ENCODE data around the gene FAM186B.

The FAM186B gene

GRCh38 chr12:49632986-49633702 lies 27.7 kb upstream of the FAM186B start:
- no peaks in the 10 kb centered on the region for H3K9me3 Mint-ChIP-seq
- peaks cover 16% of the 10 kb centered on the region for H3K4me1 Mint-ChIP-seq
- no peak overlapping the region for H3K27ac Mint-ChIP-seq
- no peak overlapping the region for H3K4me3 Mint-ChIP-seq
- TF ChIP-seq CTCF (IDR thresholded peaks at IDR 0.05; ENCODE audit: unreplicated experiment in 3 of 3) = no peak
- H3K27me3 Mint-ChIP-seq (ENCODE audit: low read depth) = no peaks in the 10 kb centered on the region
- peaks cover 10% of the 10 kb centered on the region for H3K36me3 Mint-ChIP-seq (ENCODE audit: low read depth)

- Mint-ChIP-seq H3K27me3 (ENCODE audit: low read depth) (no peaks in the 10 kb centered on the region), H3K27ac (no peak overlapping the region), H3K36me3 (ENCODE audit: low read depth) (peaks cover 6% of the 10 kb centered on the region), H3K4me1 (peaks cover 9% of the 10 kb centered on the region), H3K4me3 (no peak overlapping the region), H3K9me3 (no peaks in the 10 kb centered on the region)
- no peak for TF ChIP-seq CTCF (IDR thresholded peaks at IDR 0.05; ENCODE audit: unreplicated experiment in 3 of 3)
Observed at GRCh38 chr12:49632401-49632800, 27.0 kb upstream of the FAM186B start.

- H3K4me3 Mint-ChIP-seq = no peak overlapping the region
- no peaks in the 10 kb centered on the region for H3K4me1 Mint-ChIP-seq
- H3K36me3 Mint-ChIP-seq (ENCODE audit: low read depth) = peaks cover 6% of the 10 kb centered on the region
- no peak overlapping the region for H3K27ac Mint-ChIP-seq
- no peak for TF ChIP-seq CTCF (IDR thresholded peaks at IDR 0.05; ENCODE audit: unreplicated experiment in 3 of 3)
- H3K27me3 Mint-ChIP-seq (ENCODE audit: low read depth) = no peaks in the 10 kb centered on the region
- no peaks in the 10 kb centered on the region for H3K9me3 Mint-ChIP-seq
Observed at GRCh38 chr12:49631336-49631907, 26.0 kb upstream of the FAM186B start.

- Mint-ChIP-seq H3K27me3 (ENCODE audit: low read depth) (peaks cover 3% of the 10 kb centered on the region), H3K4me1 (peaks cover 12% of the 10 kb centered on the region), H3K9me3 (no peaks in the 10 kb centered on the region), H3K27ac (no peak overlapping the region), H3K4me3 (no peak overlapping the region), H3K36me3 (ENCODE audit: low read depth) (peaks cover 6% of the 10 kb centered on the region)
- no peak for TF ChIP-seq CTCF (IDR thresholded peaks at IDR 0.05; ENCODE audit: unreplicated experiment in 3 of 3)
Observed at GRCh38 chr12:49627752-49628360, 22.4 kb upstream of the FAM186B start.

GRCh38 chr12:49626836-49627235 lies 21.4 kb upstream of the FAM186B start:
- Mint-ChIP-seq H3K27me3 (ENCODE audit: low read depth) (peaks cover 3% of the 10 kb centered on the region), H3K9me3 (no peaks in the 10 kb centered on the region), H3K27ac (no peak overlapping the region), H3K36me3 (ENCODE audit: low read depth) (peaks cover 2% of the 10 kb centered on the region), H3K4me3 (no peak overlapping the region), H3K4me1 (peaks cover 18% of the 10 kb centered on the region)
- TF ChIP-seq CTCF (IDR thresholded peaks at IDR 0.05; ENCODE audit: unreplicated experiment in 3 of 3) = no peak

Measured in nephron (organoid).